Umbilical cord (tissue), 2 donors: ENCODE data around the gene CCDC82. TPM values are rescaled to one million over a fixed set of nuclear protein-coding genes. Genes with fewer than 3 reads are reported as not detected.
A peak's percentile ranks its signal among the peaks of the same experiment; 100 is the strongest.

ENCODE experiments used
- DNase-seq: peaks from one replicate; pipeline ENCODE4 v3.0.0-alpha.2; 2015; ENCODE audit warnings: low spot score
- total RNA-seq: library from RNA; depleted of rRNA; stranded (reverse); fragments of >200 nt; gene quantifications from one replicate; pipeline ENCODE4 v1.2.3, GENCODE V29; 2014; ENCODE audit warnings: low replicate concordance; ENCODE audit not compliant: insufficient read depth

CCDC82 gene
- total RNA-seq, 1 donor from 2014 or later = 73.7 TPM

GRCh38 chr11:96361778-96362177, 27.9 kb downstream of the CCDC82 start:
- no peak for DNase-seq

- no peak for DNase-seq
Observed at GRCh38 chr11:96358321-96358720, 31.4 kb downstream of the CCDC82 start.

- DNase-seq = no peak
Observed at GRCh38 chr11:96357794-96358193, 31.9 kb downstream of the CCDC82 start.

GRCh38 chr11:96356848-96357247, 32.9 kb downstream of the CCDC82 start:
- no peak for DNase-seq

GRCh38 chr11:96342961-96343711, 46.6 kb downstream of the CCDC82 start, which contains the start of gene MAML2:
Gene MAML2 (minus strand): TSS chr11:96343195. CDS start chr11:96341895, 1,300 bp downstream.
- DNase-seq = peak; percentile 97

GRCh38 chr11:96342014-96342960, 47.4 kb downstream of the CCDC82 start:
- DNase-seq = peak; percentile 55

GRCh38 chr11:96341211-96342013, 48.3 kb downstream of the CCDC82 start:
- no peak for DNase-seq

- DNase-seq = no peak
Observed at GRCh38 chr11:96340555-96340885, 49.2 kb downstream of the CCDC82 start.

GRCh38 chr11:96339706-96340554, 49.8 kb downstream of the CCDC82 start:
- no peak for DNase-seq

- DNase-seq = peak; percentile 72
Observed at GRCh38 chr11:96338910-96339705, 50.6 kb downstream of the CCDC82 start.

- peak; percentile 94 for DNase-seq
Observed at GRCh38 chr11:96337541-96338431, 51.9 kb downstream of the CCDC82 start.

GRCh38 chr11:96335388-96335787, 54.3 kb downstream of the CCDC82 start:
- peak; percentile 59 for DNase-seq

GRCh38 chr11:96334219-96334618, 55.5 kb downstream of the CCDC82 start:
- DNase-seq = no peak

- no peak for DNase-seq
Observed at GRCh38 chr11:96333191-96333719, 56.5 kb downstream of the CCDC82 start.

- DNase-seq = no peak
Observed at GRCh38 chr11:96332126-96332771, 57.5 kb downstream of the CCDC82 start.

- DNase-seq = no peak
Observed at GRCh38 chr11:96331699-96332116, 58.0 kb downstream of the CCDC82 start.

GRCh38 chr11:96330511-96330859, 59.2 kb downstream of the CCDC82 start:
- no peak for DNase-seq

GRCh38 chr11:96329855-96330510, 59.7 kb downstream of the CCDC82 start:
- no peak for DNase-seq
